HG02938 (cell line): ENCODE measurements around the gene TSPAN11.
"Not testable (repeated sequence)": the region's sequence is repeated elsewhere in the genome, so short reads cannot be mapped to it uniquely, and the experiment has no call there.

Experiments
- ATAC-seq: cut with Tn5 transposase; IDR thresholded peaks from one replicate; pipeline ENCODE4 v1.9.1; 2021; ENCODE audit warnings: mild to moderate bottlenecking, moderate library complexity; ENCODE audit not compliant: unreplicated experiment

The TSPAN11 gene

GRCh38 chr12:31000751-31001150 lies 74.2 kb downstream of the TSPAN11 start:
- ATAC-seq: no peak

- ATAC-seq: no peak
Measured at GRCh38 chr12:31001581-31002360, 75.2 kb downstream of the TSPAN11 start.

- ATAC-seq: no peak
Measured at GRCh38 chr12:31002361-31002725, 75.8 kb downstream of the TSPAN11 start.

GRCh38 chr12:31002999-31003398 lies 76.5 kb downstream of the TSPAN11 start:
- ATAC-seq: no peak

GRCh38 chr12:31003861-31004640 lies 77.5 kb downstream of the TSPAN11 start:
- ATAC-seq: no peak

- no peak for ATAC-seq
Measured at GRCh38 chr12:31004666-31005065, 78.1 kb downstream of the TSPAN11 start.

GRCh38 chr12:31005256-31005943 lies 78.9 kb downstream of the TSPAN11 start:
- ATAC-seq: no peak

GRCh38 chr12:31005944-31006361 lies 79.4 kb downstream of the TSPAN11 start:
- ATAC-seq: no peak

GRCh38 chr12:31006416-31007152 lies 80.0 kb downstream of the TSPAN11 start:
- ATAC-seq: no peak

- ATAC-seq: no peak
Measured at GRCh38 chr12:31007153-31007495, 80.6 kb downstream of the TSPAN11 start.

GRCh38 chr12:31007636-31008175 lies 81.2 kb downstream of the TSPAN11 start:
- no peak for ATAC-seq

GRCh38 chr12:31008241-31008761 lies 81.8 kb downstream of the TSPAN11 start:
- ATAC-seq: no peak

- ATAC-seq: no peak
Measured at GRCh38 chr12:31008961-31009840, 82.7 kb downstream of the TSPAN11 start.

GRCh38 chr12:31009976-31010375 lies 83.4 kb downstream of the TSPAN11 start:
- ATAC-seq: no peak

GRCh38 chr12:31011336-31011735 lies 84.8 kb downstream of the TSPAN11 start:
- no peak for ATAC-seq

- ATAC-seq: no peak
Measured at GRCh38 chr12:31011746-31012566, 85.4 kb downstream of the TSPAN11 start.

- not testable (repeated sequence) for ATAC-seq
Measured at GRCh38 chr12:31012567-31012891, 86.0 kb downstream of the TSPAN11 start.

- no peak for ATAC-seq
Measured at GRCh38 chr12:31015215-31015614, 88.7 kb downstream of the TSPAN11 start.

GRCh38 chr12:31016057-31016456 lies 89.5 kb downstream of the TSPAN11 start:
- ATAC-seq: no peak
